ENCODE results near the gene LINC00237.
A peak's percentile ranks its signal among the peaks of the same experiment; 100 is the strongest.

The LINC00237 gene

DNA sequence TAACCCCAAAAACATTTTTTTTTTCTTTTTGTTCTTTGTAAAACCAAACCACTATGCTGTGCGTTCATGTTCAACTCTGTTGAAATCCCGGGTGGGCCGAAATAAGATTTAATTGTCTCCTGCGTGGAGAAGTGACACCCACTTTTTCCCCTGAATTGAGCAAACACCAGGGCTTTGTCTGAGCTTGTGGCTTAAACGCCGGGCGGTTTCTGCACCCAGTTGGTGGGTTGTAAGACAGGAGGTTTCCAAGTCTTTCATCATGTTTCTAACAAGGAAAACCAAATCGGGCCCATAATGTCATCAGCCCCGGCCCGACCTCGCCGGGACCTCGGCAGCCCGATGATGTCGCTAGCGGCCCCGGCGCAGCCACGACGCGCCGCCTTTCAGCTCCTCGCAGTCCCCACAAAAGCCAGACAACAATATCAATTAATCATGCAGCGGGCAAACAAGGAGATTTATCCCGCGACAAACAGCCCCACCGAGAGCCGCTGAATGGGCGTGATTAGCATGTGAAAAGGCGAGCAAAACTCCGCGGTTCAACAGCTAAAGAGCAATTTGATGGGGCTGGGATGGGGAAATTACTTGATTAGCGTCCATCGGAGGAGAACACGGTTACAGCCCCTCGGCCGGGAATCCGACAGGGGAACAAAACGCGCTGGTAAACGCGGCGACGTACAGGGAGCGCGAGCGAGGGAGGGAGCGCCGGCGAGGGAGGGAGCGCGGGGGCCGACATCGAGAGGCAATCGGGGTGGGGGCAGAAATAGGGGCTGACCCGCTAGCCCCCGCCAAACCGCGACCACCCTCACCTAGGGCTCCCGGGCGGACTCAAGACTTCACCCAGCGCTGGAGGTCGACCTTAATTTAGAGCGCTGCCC, 5.3 kb downstream of the LINC00237 start:
- Histone ChIP-seq H3K9me3 (ENCODE audit: insufficient read depth, low read length) (no peaks in the 10 kb centered on the region), H4K20me1 (ENCODE audit: low read depth, low read length) (no peaks in the 10 kb centered on the region), H3K27ac (ENCODE audit: low read depth, low read length) (no peak overlapping the region), H3K79me2 (ENCODE audit: insufficient read depth, low read length) (no peaks in the 10 kb centered on the region), H3K9me2 (replicated peaks; ENCODE audit: insufficient read depth, low read length) (no peaks in the 10 kb centered on the region), H3K27me3 (ENCODE audit: low read length) (no peaks in the 10 kb centered on the region), H2AFZ (ENCODE audit: low read depth, low read length, severe bottlenecking) (peak overlapping the region; percentile 93), H3K36me3 (ENCODE audit: low read length) (no peaks in the 10 kb centered on the region), H3K4me3 (ENCODE audit: insufficient read depth, low read length, poor library complexity, severe bottlenecking) (peak overlapping the region; percentile 50), H3K9ac (ENCODE audit: low read length) (peak overlapping the region; percentile 16; the same call in 1 of the 2 replicates), H3K4me2 (ENCODE audit: low read depth, low read length, poor library complexity, severe bottlenecking) (peak overlapping the region; percentile 69), H3F3A (ENCODE audit: insufficient read depth) (no peaks in the 10 kb centered on the region)
- TF ChIP-seq EZH2phosphoT487 (conservative IDR thresholded peaks at IDR 0.05; ENCODE audit: low read length): no peak
- TF ChIP-seq, protein P1, sequence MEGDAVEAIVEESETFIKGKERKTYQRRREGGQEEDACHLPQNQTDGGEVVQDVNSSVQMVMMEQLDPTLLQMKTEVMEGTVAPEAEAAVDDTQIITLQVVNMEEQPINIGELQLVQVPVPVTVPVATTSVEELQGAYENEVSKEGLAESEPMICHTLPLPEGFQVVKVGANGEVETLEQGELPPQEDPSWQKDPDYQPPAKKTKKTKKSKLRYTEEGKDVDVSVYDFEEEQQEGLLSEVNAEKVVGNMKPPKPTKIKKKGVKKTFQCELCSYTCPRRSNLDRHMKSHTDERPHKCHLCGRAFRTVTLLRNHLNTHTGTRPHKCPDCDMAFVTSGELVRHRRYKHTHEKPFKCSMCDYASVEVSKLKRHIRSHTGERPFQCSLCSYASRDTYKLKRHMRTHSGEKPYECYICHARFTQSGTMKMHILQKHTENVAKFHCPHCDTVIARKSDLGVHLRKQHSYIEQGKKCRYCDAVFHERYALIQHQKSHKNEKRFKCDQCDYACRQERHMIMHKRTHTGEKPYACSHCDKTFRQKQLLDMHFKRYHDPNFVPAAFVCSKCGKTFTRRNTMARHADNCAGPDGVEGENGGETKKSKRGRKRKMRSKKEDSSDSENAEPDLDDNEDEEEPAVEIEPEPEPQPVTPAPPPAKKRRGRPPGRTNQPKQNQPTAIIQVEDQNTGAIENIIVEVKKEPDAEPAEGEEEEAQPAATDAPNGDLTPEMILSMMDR (IDR thresholded peaks at IDR 0.05; ENCODE audit: insufficient read depth, low read length, poor library complexity, severe bottlenecking): no peak

DNA sequence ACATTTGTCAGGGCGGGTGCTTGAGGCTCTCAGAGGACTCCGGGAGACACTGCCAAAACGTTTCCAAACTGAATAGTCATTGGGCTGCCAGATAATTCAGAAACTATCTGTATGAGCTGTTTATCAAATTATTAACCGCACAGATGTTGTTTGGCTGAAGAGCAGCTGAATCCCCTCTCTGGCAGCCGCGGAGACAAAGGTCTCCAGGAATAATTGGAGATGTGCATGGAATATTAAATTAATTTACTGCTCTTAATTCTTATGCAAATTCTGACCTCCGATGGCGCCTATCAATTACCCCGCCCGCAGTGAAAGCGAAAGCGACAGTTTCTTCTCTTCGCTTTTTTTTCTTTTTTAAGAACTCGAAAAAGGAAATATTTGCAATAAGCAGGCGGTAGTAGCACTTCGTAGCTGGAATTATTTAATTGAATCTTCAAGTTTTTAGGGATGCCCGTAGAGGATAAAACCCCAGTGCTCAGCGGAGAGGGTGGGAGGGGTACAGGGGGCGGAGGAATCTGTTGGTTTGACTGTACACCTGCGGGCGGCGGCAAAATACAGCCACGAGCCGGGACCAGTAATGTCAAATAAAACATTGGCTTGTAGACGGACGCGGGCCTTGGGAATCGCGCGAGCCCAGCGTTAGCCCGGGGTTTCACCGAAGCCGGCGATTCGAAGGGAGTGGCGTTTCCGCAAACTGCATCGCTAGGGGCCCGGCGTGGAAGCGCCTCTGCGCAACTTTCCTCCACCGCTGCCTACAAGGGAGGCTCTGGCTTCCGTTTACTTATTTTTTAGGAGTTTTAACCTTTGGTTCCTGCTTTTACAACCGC, 6.2 kb downstream of the LINC00237 start:
- Histone ChIP-seq H4K20me1 (ENCODE audit: low read depth, low read length) (no peaks in the 10 kb centered on the region), H3K79me2 (ENCODE audit: insufficient read depth, low read length) (no peaks in the 10 kb centered on the region), H3K9me2 (replicated peaks; ENCODE audit: insufficient read depth, low read length) (no peaks in the 10 kb centered on the region), H2AFZ (ENCODE audit: low read depth, low read length, severe bottlenecking) (peak overlapping the region; percentile 93), H3K27ac (ENCODE audit: low read depth, low read length) (no peak overlapping the region), H3F3A (ENCODE audit: insufficient read depth) (no peaks in the 10 kb centered on the region), H3K27me3 (ENCODE audit: low read length) (no peaks in the 10 kb centered on the region), H3K4me3 (ENCODE audit: insufficient read depth, low read length, poor library complexity, severe bottlenecking) (peak overlapping the region; percentile 50), H3K36me3 (ENCODE audit: low read length) (no peaks in the 10 kb centered on the region), H3K9me3 (ENCODE audit: insufficient read depth, low read length) (no peaks in the 10 kb centered on the region), H3K9ac (ENCODE audit: low read length) (peak overlapping the region; percentile 16; the same call in 1 of the 2 replicates), H3K4me2 (ENCODE audit: low read depth, low read length, poor library complexity, severe bottlenecking) (peak overlapping the region; percentile 69)
- TF ChIP-seq, protein P1 (IDR thresholded peaks at IDR 0.05; ENCODE audit: insufficient read depth, low read length, poor library complexity, severe bottlenecking): no peak
- no peak for TF ChIP-seq EZH2phosphoT487 (conservative IDR thresholded peaks at IDR 0.05; ENCODE audit: low read length)

DNA sequence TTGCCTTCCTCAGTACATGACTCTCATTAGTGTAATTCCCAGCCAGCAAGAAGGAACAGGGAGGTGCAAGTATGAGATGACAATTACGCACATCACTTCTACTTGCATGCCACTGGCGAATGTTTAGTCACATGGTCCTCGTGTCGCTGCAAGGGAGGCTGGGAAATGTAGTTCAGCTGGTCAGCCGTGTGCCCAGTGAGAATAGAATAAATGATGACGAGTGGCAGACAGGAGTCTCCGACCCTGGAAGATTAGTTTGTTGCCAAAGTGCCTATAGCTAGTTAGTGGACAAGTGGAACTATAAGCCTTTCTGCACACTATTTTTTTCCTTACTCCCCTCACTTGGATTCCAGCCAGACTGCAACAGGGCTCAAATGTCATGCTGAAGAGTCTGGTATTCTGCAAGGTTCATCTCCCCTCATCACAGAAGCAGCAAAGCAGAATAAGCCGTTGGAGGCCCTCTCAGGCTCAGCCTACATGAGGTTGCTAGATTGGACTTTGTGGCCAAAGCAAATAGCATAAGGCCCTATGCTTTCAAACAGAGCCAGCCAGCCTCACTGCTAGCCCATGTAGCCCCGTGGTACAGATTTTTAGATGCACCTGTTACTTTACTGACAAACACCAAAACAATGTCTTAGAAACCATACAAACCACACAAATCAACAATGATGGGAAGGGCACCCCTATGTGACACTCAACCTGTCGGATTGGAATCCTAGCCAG, 9.7 kb downstream of the LINC00237 start:
- no peaks in the 10 kb centered on the region for H3K79me2 ChIP-seq (ENCODE audit: insufficient read depth, low read length)
- H3K4me3 ChIP-seq (ENCODE audit: insufficient read depth, low read length, poor library complexity, severe bottlenecking): no peak overlapping the region
- no peaks in the 10 kb centered on the region for H3K9me3 ChIP-seq (ENCODE audit: insufficient read depth, low read length)
- peak overlapping the region; percentile 52 for H2AFZ ChIP-seq (ENCODE audit: low read depth, low read length, severe bottlenecking)
- no peaks in the 10 kb centered on the region for H3F3A ChIP-seq (ENCODE audit: insufficient read depth)
- no peaks in the 10 kb centered on the region for H3K9me2 ChIP-seq (replicated peaks; ENCODE audit: insufficient read depth, low read length)
- TF ChIP-seq, protein P1 (IDR thresholded peaks at IDR 0.05; ENCODE audit: insufficient read depth, low read length, poor library complexity, severe bottlenecking): no peak
- no peak for TF ChIP-seq EZH2phosphoT487 (conservative IDR thresholded peaks at IDR 0.05; ENCODE audit: low read length)
- H3K4me2 ChIP-seq (ENCODE audit: low read depth, low read length, poor library complexity, severe bottlenecking): no peak overlapping the region
- no peak overlapping the region for H3K9ac ChIP-seq (ENCODE audit: low read length)
- no peaks in the 10 kb centered on the region for H3K36me3 ChIP-seq (ENCODE audit: low read length)
- H3K27me3 ChIP-seq (ENCODE audit: low read length): no peaks in the 10 kb centered on the region
- no peak overlapping the region for H3K27ac ChIP-seq (ENCODE audit: low read depth, low read length)
- no peaks in the 10 kb centered on the region for H4K20me1 ChIP-seq (ENCODE audit: low read depth, low read length)
